Esophagus muscularis mucosa (tissue), 3 donors: ENCODE data around the gene ITPR1.

Experiments
- CTCF ChIP-seq, 3 experiments: fragments of 200-600 bp in 2 of 3; fragments of 450-650 bp in 1 of 3; sonication (generic) in 2 of 3; IDR thresholded peaks; one replicate each; pipeline ENCODE4 v1.5.1; 2017 to 2019; ENCODE audit warnings: antibody characterized with exemption in 3 of 3, mild to moderate bottlenecking in 2 of 3, moderate library complexity in 1 of 3
- POLR2A ChIP-seq: fragments of 450-650 bp; IDR thresholded peaks from one replicate; pipeline ENCODE4 v1.6.1; 2017; ENCODE audit warnings: antibody characterized with exemption, moderate library complexity, mild to moderate bottlenecking, low read depth
- POLR2AphosphoS5 ChIP-seq, 2 donors: sonication (generic); formaldehyde crosslinking; IDR thresholded peaks; one replicate each; pipeline ENCODE4 v1.6.1; 2017; ENCODE audit warnings: antibody characterized with exemption in 2 of 2

GRCh38 chr3:4883011-4883410 lies 389.9 kb downstream of the ITPR1 start:
- TF ChIP-seq CTCF (IDR thresholded peaks at IDR 0.05) (no peak), POLR2AphosphoS5 (IDR thresholded peaks at IDR 0.05) (no peak), POLR2A (no peak)
